Measurements from ENCODE around the gene PRPS1L1.

The PRPS1L1 gene

DNA sequence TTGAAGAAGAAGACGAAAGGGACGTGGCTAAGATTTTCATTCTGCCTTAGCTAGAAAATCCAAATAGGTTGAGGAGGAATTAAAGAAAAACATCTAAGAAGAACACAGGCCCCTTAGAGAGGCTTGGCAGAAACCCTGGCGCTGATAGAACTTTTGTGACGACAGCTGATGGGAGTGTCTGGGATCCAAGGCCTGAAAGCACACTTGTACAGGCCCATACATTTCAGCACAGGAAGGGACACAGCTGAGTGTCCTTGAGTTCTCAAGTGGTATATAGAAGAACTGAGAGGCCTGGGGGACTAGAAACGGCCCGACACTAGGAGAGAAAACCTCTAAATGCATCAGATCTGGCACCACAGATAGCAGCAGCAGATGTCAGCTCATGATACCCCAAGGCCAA, 39.5 kb downstream of the PRPS1L1 start:
- no peak for TF ChIP-seq FOXP2 (optimal IDR thresholded peaks at IDR 0.05; ENCODE audit: borderline replicate concordance, extremely low read depth, extremely low read length, insufficient read depth)
- TF ChIP-seq SIN3A (IDR thresholded peaks at IDR 0.05; ENCODE audit: borderline replicate concordance, insufficient read depth, low read length), result no peak
- no peak for TF ChIP-seq TAF1 (IDR thresholded peaks at IDR 0.05; ENCODE audit: borderline replicate concordance, insufficient read depth, low read length)
- TF ChIP-seq POLR2AphosphoS5 (IDR thresholded peaks at IDR 0.05; ENCODE audit: low read depth, low read length), result no peak
- TF ChIP-seq, protein P1, sequence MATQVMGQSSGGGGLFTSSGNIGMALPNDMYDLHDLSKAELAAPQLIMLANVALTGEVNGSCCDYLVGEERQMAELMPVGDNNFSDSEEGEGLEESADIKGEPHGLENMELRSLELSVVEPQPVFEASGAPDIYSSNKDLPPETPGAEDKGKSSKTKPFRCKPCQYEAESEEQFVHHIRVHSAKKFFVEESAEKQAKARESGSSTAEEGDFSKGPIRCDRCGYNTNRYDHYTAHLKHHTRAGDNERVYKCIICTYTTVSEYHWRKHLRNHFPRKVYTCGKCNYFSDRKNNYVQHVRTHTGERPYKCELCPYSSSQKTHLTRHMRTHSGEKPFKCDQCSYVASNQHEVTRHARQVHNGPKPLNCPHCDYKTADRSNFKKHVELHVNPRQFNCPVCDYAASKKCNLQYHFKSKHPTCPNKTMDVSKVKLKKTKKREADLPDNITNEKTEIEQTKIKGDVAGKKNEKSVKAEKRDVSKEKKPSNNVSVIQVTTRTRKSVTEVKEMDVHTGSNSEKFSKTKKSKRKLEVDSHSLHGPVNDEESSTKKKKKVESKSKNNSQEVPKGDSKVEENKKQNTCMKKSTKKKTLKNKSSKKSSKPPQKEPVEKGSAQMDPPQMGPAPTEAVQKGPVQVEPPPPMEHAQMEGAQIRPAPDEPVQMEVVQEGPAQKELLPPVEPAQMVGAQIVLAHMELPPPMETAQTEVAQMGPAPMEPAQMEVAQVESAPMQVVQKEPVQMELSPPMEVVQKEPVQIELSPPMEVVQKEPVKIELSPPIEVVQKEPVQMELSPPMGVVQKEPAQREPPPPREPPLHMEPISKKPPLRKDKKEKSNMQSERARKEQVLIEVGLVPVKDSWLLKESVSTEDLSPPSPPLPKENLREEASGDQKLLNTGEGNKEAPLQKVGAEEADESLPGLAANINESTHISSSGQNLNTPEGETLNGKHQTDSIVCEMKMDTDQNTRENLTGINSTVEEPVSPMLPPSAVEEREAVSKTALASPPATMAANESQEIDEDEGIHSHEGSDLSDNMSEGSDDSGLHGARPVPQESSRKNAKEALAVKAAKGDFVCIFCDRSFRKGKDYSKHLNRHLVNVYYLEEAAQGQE (IDR thresholded peaks at IDR 0.05; ENCODE audit: insufficient read depth in 1 of 2, low read depth in 2 of 2, low read length in 2 of 2), result no peak

DNA sequence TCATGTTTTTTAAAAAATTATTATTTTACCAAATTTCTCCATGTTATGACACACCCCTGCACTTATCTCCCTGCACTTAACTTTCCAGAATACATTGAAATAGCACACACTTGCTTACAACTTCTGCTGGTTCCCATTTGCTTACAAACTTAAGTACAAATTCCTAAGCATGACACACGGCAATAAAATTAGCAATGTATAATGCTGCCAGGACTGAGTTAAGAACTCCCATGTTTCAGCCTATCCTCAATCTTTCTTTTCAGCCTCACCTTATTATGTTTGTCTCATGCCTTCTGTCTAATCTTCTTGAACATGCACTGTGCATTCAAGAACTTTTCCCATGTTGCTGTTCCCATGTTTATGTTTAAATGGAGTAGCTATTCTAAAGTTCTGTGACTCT, 40.8 kb downstream of the PRPS1L1 start:
- TF ChIP-seq SIN3A (IDR thresholded peaks at IDR 0.05; ENCODE audit: borderline replicate concordance, insufficient read depth, low read length), result no peak
- TF ChIP-seq, protein P1 (IDR thresholded peaks at IDR 0.05; ENCODE audit: insufficient read depth in 1 of 2, low read depth in 2 of 2, low read length in 2 of 2), result no peak
- no peak for TF ChIP-seq FOXP2 (optimal IDR thresholded peaks at IDR 0.05; ENCODE audit: borderline replicate concordance, extremely low read depth, extremely low read length, insufficient read depth)
- no peak for TF ChIP-seq POLR2AphosphoS5 (IDR thresholded peaks at IDR 0.05; ENCODE audit: low read depth, low read length)
- TF ChIP-seq TAF1 (IDR thresholded peaks at IDR 0.05; ENCODE audit: borderline replicate concordance, insufficient read depth, low read length), result no peak

DNA sequence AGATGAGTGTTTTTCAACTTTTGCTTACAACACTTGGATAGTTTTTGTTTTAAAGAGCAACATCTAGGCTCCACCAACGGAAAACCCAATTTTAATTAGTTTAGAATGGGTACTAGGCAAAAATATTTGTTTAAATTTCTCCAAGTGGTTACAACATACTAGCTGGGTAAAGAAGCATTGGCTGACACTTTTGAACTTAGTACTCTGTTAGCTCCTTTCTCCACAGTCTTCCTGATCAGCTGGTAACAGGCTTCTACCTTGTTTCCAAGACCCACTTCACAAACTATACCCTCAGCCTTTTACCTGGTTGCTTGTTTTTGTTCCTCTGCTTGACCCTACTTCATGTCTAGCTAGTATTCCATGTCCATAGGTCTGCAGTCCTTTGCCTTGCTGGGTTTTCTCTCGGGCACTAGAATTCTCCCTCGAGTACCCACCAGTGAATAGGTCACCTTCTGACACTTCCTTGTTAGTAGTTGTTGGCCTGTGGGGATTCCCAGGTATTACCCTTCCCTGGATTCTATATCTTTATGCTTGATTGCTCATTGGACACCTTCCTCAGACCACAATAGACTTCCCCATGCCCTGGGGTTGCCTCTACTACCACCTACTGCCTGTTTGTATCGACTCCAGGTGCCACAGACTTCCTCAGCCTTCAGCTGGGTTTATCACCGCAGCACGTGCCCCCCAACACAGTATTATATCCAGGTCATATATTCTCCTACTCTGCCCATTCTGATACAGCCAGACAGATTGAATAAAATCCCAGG, 42.0 kb downstream of the PRPS1L1 start:
- TF ChIP-seq SIN3A (IDR thresholded peaks at IDR 0.05; ENCODE audit: borderline replicate concordance, insufficient read depth, low read length), result no peak
- TF ChIP-seq POLR2AphosphoS5 (IDR thresholded peaks at IDR 0.05; ENCODE audit: low read depth, low read length), result no peak
- TF ChIP-seq FOXP2 (optimal IDR thresholded peaks at IDR 0.05; ENCODE audit: borderline replicate concordance, extremely low read depth, extremely low read length, insufficient read depth), result no peak
- no peak for TF ChIP-seq TAF1 (IDR thresholded peaks at IDR 0.05; ENCODE audit: borderline replicate concordance, insufficient read depth, low read length)
- TF ChIP-seq, protein P1 (IDR thresholded peaks at IDR 0.05; ENCODE audit: insufficient read depth in 1 of 2, low read depth in 2 of 2, low read length in 2 of 2), result no peak

DNA sequence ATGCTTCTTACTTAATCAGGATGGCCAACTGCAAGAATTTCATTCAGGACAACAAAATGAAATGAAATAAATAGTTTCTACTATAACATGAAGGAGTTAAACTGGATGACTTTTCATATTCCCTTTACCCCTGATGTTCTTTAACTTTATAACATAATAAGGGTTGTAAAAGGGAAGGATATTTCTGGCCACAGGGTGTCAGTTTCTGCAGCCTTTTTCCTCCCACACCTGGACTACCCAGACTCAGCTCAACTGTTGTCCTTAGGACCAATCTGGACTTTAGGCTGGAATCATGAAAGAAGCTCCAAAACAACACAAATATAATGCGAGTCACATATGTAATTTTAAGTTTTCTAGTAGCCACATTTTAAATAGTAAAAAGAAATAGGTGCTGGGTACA, 43.4 kb downstream of the PRPS1L1 start:
- TF ChIP-seq FOXP2 (optimal IDR thresholded peaks at IDR 0.05; ENCODE audit: borderline replicate concordance, extremely low read depth, extremely low read length, insufficient read depth) (no peak), SIN3A (IDR thresholded peaks at IDR 0.05; ENCODE audit: borderline replicate concordance, insufficient read depth, low read length) (no peak), TAF1 (IDR thresholded peaks at IDR 0.05; ENCODE audit: borderline replicate concordance, insufficient read depth, low read length) (no peak), POLR2AphosphoS5 (IDR thresholded peaks at IDR 0.05; ENCODE audit: low read depth, low read length) (no peak)
- TF ChIP-seq, protein P1 (IDR thresholded peaks at IDR 0.05; ENCODE audit: insufficient read depth in 1 of 2, low read depth in 2 of 2, low read length in 2 of 2), result no peak
